HG03095 (cell line): Measurements from ENCODE around the gene OR1G1.
"Not testable (repeated sequence)": the region's sequence is repeated elsewhere in the genome, so short reads cannot be mapped to it uniquely, and the experiment has no call there.

Experiments used
- ATAC-seq: cut with Tn5 transposase; IDR thresholded peaks from one replicate; pipeline ENCODE4 v1.9.1; 2021; ENCODE audit warnings: moderate library complexity; ENCODE audit not compliant: unreplicated experiment

The OR1G1 gene

GRCh38 chr17:3127451-3127850, at the start of gene OR1G1:
OR1G1 (minus strand) TSS chr17:3127551; CDS start chr17:3127551, 0 bp downstream.
- no peak for ATAC-seq

DNA sequence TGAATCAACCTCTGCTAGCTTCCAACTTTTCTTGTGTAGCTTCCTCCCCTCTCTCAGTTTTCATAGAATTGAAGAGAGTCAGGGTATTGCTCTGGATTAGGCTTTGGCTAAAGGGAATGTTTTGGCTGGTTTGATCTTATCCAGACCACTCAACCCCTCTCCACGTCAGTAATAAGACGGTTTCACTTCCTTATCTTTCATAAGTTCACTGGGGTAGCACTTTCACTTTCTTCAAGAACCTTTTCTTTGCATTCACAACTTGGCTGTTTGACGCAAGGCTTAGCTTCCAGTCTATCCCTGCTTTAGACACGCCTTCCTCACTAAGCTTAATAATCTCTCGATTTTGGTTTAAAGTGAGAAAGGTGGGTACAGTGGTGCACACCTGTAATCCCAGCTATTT, 40.2 kb upstream of the OR1G1 start:
- no peak for ATAC-seq

GRCh38 chr17:3157218-3157617, 29.9 kb upstream of the OR1G1 start:
- ATAC-seq, result no peak

GRCh38 chr17:3137494-3137893, 10.1 kb upstream of the OR1G1 start:
- ATAC-seq, result not testable (repeated sequence)

DNA sequence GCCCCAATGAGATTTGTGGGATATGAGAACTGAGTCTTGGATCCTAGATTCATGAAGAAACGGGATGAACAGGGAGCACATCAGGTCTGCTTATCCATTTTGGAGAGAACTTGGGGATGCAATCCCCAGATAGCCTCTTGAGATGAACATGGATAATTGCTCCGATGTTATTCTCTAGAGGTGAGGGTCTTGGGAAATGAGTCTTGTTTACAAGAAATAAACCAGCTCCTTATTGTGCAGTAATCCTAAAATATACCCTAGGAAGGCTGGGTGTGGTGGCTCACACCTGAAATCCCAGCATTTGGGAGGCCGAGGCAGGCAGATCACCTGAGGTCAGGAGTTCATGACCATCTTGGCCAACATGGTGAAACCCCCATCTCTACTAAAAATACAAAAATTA, 23.0 kb downstream of the OR1G1 start, which contains the start of gene OR1D2:
Gene OR1D2, minus strand, starts transcription at position 101 of the 400 bp plus-strand sequence. CDS start 11,426 bp downstream, outside the sequence.
- ATAC-seq, result no peak
